GM19351 (cell line): ENCODE measurements around the gene SUN1.

ENCODE experiments used
- ATAC-seq: cut with Tn5 transposase; IDR thresholded peaks from one replicate; pipeline ENCODE4 v1.9.1; 2021; ENCODE audit warnings: mild to moderate bottlenecking, moderate library complexity; ENCODE audit not compliant: unreplicated experiment

The SUN1 gene

DNA sequence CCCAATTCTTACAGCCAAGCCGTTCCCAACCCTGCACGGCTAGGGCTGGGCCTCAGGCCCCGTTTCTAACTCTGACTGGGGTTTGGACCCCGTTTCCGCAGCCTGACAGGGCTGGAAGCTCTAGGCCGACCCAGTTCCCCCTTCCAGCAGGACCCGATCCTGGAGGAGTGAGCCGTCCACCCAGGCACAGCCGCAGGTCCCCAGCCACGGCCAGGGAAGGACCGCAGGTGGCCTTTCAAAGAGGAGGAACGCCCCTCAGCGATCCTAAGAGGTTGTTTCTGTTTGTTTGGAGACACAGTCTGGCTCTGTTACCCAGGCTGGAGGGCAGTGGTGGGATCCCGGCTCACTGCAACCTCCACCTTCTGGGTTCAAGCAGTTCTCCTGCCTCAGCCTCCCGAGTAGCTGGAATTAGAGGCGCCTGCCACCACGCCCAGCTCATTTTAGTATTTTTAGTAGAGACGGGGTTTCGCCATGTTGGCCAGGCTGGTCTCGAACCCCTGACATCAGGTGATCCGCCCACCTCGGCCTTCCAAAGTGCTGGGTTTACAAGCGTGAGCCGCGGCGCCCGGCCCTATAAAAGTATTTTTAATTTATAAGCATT is 43.3 kb downstream of the SUN1 start:
- ATAC-seq: no peak

DNA sequence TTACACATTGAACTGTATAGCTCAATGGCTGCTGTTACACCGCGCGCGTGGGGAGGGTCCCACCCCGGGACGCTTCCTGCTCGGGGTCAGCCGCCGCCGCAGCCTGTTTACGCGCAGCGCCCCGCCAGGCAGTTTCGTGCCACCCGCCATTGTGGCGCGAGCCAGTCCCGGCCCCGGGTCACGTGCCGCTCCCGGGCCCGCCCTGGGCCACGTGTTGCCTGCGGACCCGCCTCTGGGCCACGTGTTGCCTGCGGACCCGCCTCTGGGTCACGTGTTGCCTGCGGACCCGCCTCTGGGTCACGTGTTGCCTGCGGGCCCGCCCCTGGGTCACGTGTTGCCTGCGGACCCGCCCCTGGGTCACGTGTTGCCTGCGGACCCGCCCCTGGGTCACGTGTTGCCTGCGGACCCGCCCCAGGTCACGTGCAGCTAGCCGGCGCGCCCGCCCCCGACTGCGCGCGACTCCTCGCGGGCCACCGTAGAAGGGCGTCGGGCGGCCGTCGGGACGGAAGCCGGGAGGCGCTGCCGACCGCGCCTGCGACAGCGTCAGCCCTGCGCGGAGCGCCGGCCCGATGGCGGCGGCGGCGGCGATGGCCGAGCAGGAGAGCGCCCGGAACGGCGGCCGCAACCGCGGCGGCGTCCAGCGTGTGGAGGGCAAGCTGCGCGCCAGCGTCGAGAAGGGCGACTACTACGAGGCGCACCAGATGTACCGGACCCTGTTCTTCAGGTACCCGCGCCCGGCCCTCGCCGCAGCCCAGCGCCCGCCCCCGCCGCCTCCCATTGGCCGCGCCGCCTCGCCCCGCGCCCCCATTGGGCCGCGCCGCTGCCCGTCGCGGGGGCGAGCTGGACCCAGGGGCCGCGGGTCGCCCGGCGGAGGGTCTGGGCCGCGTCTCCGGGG is 44.0 kb downstream of the SUN1 start, which contains the start of gene GET4:
GET4 (plus strand) TSS at position 478 of the 895 bp plus-strand sequence; CDS start at position 570, 92 bp downstream.
- ATAC-seq: peak; percentile 72

- peak; percentile 23 for ATAC-seq
These were observed 44.7 kb downstream of the SUN1 start for GRCh38 chr7:876972-877311.

GRCh38 chr7:877312-878232 is 45.3 kb downstream of the SUN1 start:
- ATAC-seq: no peak

DNA sequence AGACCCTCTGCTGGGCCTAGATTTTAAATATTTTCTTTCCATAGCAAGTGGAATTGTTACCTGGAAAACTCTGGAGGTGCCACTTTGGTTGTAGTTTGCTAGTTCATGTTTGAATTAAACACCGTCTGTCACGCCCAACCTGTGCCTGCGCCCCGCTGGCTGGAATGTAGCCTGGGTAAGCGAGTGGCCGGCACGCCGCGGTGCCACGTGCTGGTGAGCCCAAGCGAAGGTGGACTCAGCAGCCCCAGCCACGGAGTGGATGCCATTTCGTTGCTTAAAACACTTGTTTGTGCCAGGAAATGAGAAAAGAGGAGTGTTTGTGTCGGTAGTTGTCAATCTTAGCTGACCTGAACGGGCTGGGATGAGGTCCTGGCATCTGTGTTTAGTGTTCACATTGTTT is 46.8 kb downstream of the SUN1 start:
- no peak for ATAC-seq

GRCh38 chr7:879706-880105 is 47.4 kb downstream of the SUN1 start:
- no peak for ATAC-seq

DNA sequence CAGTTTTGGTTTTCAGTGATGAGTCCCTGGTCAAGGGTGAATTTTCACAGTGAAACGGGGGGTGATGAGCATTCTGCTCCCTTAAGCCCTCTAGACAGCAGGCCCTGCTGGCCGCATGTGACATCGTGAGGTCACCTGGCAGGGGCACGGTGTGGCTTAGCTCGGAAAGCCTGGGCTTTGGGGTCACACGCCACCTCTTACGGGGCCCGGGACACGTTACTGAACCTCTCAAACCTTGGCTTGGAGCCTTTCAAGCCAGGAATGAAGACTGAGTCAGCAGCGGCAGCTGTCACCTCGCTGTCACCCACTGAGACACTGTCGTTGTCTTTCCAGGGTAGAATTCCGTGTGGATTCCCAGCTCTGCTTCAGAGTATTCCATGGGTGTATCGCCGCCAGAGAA is 48.2 kb downstream of the SUN1 start:
- no peak for ATAC-seq

- no peak for ATAC-seq
These were observed 49.4 kb downstream of the SUN1 start for GRCh38 chr7:881441-882234.

GRCh38 chr7:882336-883035 is 50.2 kb downstream of the SUN1 start:
- ATAC-seq: no peak

- ATAC-seq: no peak
These were observed 51.1 kb downstream of the SUN1 start for GRCh38 chr7:883055-884021.

DNA sequence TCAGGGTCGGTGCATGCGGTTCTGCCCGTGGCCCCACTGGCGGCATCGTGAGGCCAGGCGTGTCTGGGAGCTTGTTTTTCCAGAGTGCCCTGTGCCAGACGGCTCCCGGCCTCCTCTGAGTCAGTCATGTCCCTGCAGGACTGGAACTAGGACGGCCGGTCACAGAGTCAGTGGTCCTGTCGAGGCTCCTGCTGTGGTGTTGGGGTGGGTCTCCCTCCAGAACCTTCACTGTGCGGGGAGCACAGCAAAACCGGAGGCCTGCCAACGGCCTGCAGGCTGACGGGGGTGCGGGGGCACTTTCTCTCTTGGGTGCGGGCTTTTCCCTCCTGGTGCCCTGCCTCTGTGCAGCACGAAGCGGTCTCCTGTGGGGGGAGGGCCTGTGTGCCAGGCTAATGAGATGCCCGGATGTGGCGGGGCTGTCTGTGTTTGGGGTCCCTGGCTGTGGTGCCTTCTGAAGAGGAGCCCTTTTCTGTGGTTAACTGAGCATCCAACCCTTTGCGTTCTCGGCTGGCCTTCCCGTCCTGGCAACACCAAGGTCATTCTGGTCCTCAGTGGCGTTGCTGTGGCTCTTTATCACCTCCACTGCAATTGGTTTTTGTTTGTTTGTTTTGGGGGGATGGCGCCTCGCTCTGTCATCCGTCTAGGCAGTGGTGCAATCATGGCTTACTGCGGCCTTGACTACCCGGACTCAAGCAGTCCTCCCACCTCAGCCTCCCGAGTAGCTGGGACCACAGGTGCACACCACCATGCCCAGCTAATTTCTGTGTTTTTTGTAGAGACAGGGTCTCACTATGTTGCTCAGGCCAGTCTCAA is 52.1 kb downstream of the SUN1 start:
- ATAC-seq: no peak

- ATAC-seq: no peak
These were observed 53.1 kb downstream of the SUN1 start for GRCh38 chr7:885261-885892.

DNA sequence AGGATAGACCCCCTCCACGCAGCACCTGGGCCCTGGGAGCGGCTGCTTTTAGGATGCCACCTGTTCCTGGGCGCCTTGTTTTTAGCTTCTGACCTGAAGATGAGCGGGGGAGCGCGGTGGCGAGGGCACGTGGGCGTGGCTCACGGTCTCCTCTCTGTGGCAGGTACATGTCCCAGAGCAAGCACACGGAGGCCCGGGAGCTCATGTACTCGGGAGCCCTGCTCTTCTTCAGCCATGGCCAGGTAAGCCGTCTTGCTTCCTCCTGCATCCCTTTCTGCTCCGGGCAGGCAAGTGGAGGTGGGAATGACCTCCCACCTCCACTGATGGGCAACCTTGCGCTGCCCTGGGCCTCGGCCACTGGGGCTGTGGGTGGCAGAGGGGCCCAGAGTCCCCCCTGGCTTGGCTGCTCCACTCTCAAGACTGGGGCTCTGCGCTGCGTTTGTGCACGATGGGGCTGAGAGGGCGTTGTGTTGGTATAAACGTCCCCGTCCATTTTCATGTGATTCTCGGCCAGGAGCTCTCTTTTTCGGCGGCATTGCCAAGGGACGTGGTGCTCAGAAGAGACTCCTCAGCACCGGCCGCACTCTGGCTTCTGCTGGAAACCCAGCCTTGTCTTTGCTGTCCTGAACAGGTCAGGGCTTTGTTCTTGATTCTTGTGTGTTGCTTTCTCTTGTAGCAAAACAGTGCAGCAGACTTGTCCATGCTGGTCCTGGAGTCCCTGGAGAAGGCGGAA is 53.8 kb downstream of the SUN1 start:
- ATAC-seq: no peak

DNA sequence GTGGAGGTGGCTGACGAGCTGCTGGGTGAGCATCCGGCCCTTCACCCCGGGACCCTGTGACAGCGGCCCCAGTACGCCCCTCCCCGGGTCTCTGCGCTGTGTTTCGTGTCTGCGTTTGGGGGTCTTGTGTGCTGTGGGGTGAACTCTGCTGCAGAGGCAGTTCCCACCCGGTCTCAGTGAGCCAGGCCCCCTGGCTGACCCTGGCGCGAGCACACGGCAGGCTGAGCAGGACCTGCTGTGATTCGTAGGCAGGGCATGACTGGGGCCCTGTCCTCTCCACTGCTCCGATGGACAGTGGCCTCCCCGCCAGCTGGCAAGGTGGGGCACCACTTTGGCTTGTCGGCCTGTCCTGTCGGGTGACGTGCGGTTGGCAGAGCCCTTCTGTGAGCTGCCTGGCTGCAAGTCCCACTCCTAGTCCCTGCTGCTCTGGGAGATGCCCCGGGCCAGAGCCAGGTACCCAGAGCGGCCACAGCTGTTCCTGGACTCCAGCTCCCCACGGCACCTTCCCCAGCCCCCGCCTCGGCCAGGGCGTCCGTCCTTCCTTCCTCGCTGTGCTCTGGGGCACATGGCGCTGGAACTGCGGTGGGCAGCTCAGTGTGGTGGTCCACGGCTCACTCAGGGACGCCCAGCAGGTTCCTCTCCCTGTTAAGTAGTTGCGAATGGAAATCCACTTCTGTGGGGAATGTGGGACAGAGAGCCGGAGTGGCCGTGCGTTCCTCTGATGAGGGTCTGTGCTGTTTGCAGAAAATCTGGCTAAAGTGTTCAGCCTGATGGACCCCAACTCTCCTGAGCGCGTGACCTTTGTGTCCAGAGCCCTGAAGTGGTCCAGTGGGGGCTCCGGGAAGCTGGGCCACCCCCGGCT is 54.6 kb downstream of the SUN1 start:
- no peak for ATAC-seq

GRCh38 chr7:887488-887820 is 55.2 kb downstream of the SUN1 start:
- ATAC-seq: no peak
